DOHH2 (cell line): ENCODE results near the gene SREBF1.
"Not testable (repeated sequence)": the region's sequence is repeated elsewhere in the genome, so short reads cannot be mapped to it uniquely, and the experiment has no call there.

ENCODE experiments used
- H3F3A ChIP-seq: fragments of 200-600 bp; sonication (generic), shearing (Covaris generic); 2 replicates; pipeline ENCODE4 v1.6.0; 2016; ENCODE audit warnings: antibody characterized with exemption, mild to moderate bottlenecking; ENCODE audit not compliant: control insufficient read depth, insufficient read depth
- H3K27ac ChIP-seq: fragments of 200-600 bp; sonication (generic); 2 replicates; pipeline ENCODE4 v1.5.1; 2014; ENCODE audit warnings: low read depth, mild to moderate bottlenecking, low read length, moderate library complexity
- H3K27me3 ChIP-seq: fragments of 200-600 bp; sonication (generic); 2 replicates; pipeline ENCODE4 v1.6.1; 2014; ENCODE audit warnings: mild to moderate bottlenecking, low read length, mixed read lengths; ENCODE audit not compliant: control insufficient read depth
- H3K36me3 ChIP-seq: fragments of 200-600 bp; sonication (generic); 2 replicates; pipeline ENCODE4 v1.6.1; 2014; ENCODE audit warnings: mild to moderate bottlenecking, low read length, moderate library complexity, mixed read lengths; ENCODE audit not compliant: control insufficient read depth
- H3K4me1 ChIP-seq: fragments of 200-600 bp; sonication (generic); 2 replicates; pipeline ENCODE4 v1.6.1; 2014; ENCODE audit warnings: mild to moderate bottlenecking, low read length, mixed read lengths; ENCODE audit not compliant: control insufficient read depth
- H3K4me2 ChIP-seq: fragments of 200-600 bp; sonication (generic); 2 replicates; pipeline ENCODE4 v1.6.0; 2014; ENCODE audit warnings: mild to moderate bottlenecking, low read length, moderate library complexity
- H3K4me3 ChIP-seq: fragments of 200-600 bp; sonication (generic); 2 replicates; pipeline ENCODE4 v1.5.1; 2014; ENCODE audit warnings: mild to moderate bottlenecking, low read length, mixed read lengths
- H3K79me2 ChIP-seq: fragments of 200-600 bp; sonication (generic); 2 replicates; pipeline ENCODE4 v1.6.1; 2014; ENCODE audit warnings: mild to moderate bottlenecking, low read length, mixed read lengths; ENCODE audit not compliant: control insufficient read depth
- H3K9me2 ChIP-seq: fragments of 200-600 bp; sonication (generic); replicated peaks from 2 replicates; pipeline ENCODE4 v1.6.1; 2014; ENCODE audit warnings: mild to moderate bottlenecking, low read length, mixed read lengths; ENCODE audit not compliant: control insufficient read depth
- H3K9me3 ChIP-seq: fragments of 200-600 bp; sonication (generic); 2 replicates; pipeline ENCODE4 v1.6.1; 2014; ENCODE audit warnings: antibody characterized with exemption, low read length, mixed read lengths; ENCODE audit not compliant: control insufficient read depth, insufficient read depth
- H4K20me1 ChIP-seq: fragments of 200-600 bp; sonication (generic); 2 replicates; pipeline ENCODE4 v1.6.0; 2014; ENCODE audit warnings: low read depth, mild to moderate bottlenecking, antibody characterized with exemption, low read length, moderate library complexity; ENCODE audit not compliant: control insufficient read depth, insufficient read depth
- CTCF ChIP-seq: fragments of 200-600 bp; sonication (generic); IDR thresholded peaks from one replicate; pipeline ENCODE4 v1.5.1; 2014; ENCODE audit warnings: antibody characterized with exemption, mild to moderate bottlenecking, low read depth, low read length; ENCODE audit not compliant: poor library complexity, severe bottlenecking
- EZH2phosphoT487 ChIP-seq: fragments of 200-600 bp; sonication (generic); IDR thresholded peaks from 2 replicates; pipeline ENCODE4 v1.6.1; 2017; ENCODE audit warnings: borderline replicate concordance, mild to moderate bottlenecking, antibody characterized with exemption, low read length, moderate library complexity, mixed read lengths

Gene SREBF1

GRCh38 chr17:17808706-17809432 lies 27.9 kb downstream of the SREBF1 start:
- TF ChIP-seq CTCF (no peak), EZH2phosphoT487 (no peak)
- no peaks in the 10 kb centered on the region for H3K4me1 ChIP-seq
- H3K9me2 ChIP-seq, result no peaks in the 10 kb centered on the region
- H3K4me3 ChIP-seq, result no peak overlapping the region
- H4K20me1 ChIP-seq, result no peaks in the 10 kb centered on the region
- no peaks in the 10 kb centered on the region for H3K27me3 ChIP-seq
- H3K36me3 ChIP-seq, result peaks cover 44% of the 10 kb centered on the region
- H3K79me2 ChIP-seq, result no peaks in the 10 kb centered on the region
- H3K4me2 ChIP-seq, result no peak overlapping the region
- peaks cover 9% of the 10 kb centered on the region for H3F3A ChIP-seq
- no peaks in the 10 kb centered on the region for H3K9me3 ChIP-seq
- no peak overlapping the region for H3K27ac ChIP-seq

GRCh38 chr17:17808200-17808599 lies 28.6 kb downstream of the SREBF1 start:
- not testable (repeated sequence) for H4K20me1 ChIP-seq, H3K9me3 ChIP-seq, H3K4me1 ChIP-seq, H3K27me3 ChIP-seq, H3K4me3 ChIP-seq, H3K4me2 ChIP-seq, H3K79me2 ChIP-seq, H3K27ac ChIP-seq, H3F3A ChIP-seq, H3K9me2 ChIP-seq
- peaks cover 44% of the 10 kb centered on the region for H3K36me3 ChIP-seq

- peaks cover 36% of the 10 kb centered on the region for H3K36me3 ChIP-seq
- no peaks in the 10 kb centered on the region for H3K9me2 ChIP-seq
- H3K27me3 ChIP-seq, result no peaks in the 10 kb centered on the region
- no peak for TF ChIP-seq CTCF
- TF ChIP-seq EZH2phosphoT487, result no peak
- no peaks in the 10 kb centered on the region for H3K4me1 ChIP-seq
- H3F3A ChIP-seq, result peaks cover 9% of the 10 kb centered on the region
- no peak overlapping the region for H3K4me3 ChIP-seq
- H3K9me3 ChIP-seq, result no peaks in the 10 kb centered on the region
- H3K4me2 ChIP-seq, result no peak overlapping the region
- no peak overlapping the region for H3K27ac ChIP-seq
- H4K20me1 ChIP-seq, result no peaks in the 10 kb centered on the region
- no peaks in the 10 kb centered on the region for H3K79me2 ChIP-seq
These were observed 29.3 kb downstream of the SREBF1 start for GRCh38 chr17:17807440-17807839.

GRCh38 chr17:17806611-17807274 lies 30.0 kb downstream of the SREBF1 start:
- Histone ChIP-seq H3K4me1 (no peaks in the 10 kb centered on the region), H3K27me3 (no peaks in the 10 kb centered on the region), H3K9me2 (no peaks in the 10 kb centered on the region), H3K4me3 (no peak overlapping the region), H3K9me3 (no peaks in the 10 kb centered on the region), H3K36me3 (peaks cover 29% of the 10 kb centered on the region), H3K27ac (no peak overlapping the region), H3K79me2 (no peaks in the 10 kb centered on the region), H3K4me2 (no peak overlapping the region), H4K20me1 (no peaks in the 10 kb centered on the region), H3F3A (peaks cover 5% of the 10 kb centered on the region; the same call in 1 of the 2 replicates)
- no peak for TF ChIP-seq EZH2phosphoT487
- no peak for TF ChIP-seq CTCF
